SHP77 (cell line): ENCODE data around the gene PREP.
A peak's percentile ranks its signal among the peaks of the same experiment; 100 is the strongest.

Experiments
- DNase-seq, 2 experiments: peaks; one replicate each; lab custom pipeline; 2025; lab: John Stamatoyannopoulos, UW

Gene PREP

DNA sequence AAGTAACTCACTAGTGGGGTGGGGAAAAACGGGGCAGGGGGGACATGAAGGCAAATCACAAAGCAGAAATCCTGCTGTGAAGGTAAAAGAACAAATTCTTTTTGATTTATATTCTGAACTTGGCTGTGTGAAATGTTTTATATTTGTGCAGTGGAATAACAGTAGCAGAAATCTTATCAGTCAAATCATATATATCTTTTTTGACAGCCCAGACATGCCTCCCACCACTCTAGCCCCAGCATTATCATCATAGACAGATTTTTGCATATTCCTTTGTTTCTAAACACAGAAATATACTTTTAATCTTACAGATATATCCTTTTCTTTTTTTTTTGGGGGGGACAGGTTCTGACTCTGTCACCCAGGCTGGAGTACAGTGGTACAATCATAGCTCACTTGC is 97.4 kb downstream of the PREP start:
- no peak for DNase-seq

DNA sequence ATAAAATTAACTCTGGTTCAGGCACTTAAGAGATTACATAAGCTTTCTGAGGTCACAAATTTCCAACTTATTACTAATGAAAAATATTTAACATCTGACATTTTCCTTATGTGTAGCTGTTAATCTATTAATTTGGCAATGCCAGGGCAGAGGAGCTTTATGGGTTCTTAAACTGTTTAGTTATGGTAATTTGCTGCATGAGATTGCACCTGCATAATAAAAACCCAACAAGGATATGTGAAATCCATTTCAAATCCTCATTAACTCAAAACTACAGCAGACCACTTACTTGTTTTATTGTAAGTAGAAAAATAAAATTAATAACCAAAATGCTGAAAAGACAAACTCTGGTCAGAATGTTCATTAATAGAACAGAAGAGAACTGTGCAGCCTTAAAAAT is 98.1 kb downstream of the PREP start:
- no peak for DNase-seq

DNA sequence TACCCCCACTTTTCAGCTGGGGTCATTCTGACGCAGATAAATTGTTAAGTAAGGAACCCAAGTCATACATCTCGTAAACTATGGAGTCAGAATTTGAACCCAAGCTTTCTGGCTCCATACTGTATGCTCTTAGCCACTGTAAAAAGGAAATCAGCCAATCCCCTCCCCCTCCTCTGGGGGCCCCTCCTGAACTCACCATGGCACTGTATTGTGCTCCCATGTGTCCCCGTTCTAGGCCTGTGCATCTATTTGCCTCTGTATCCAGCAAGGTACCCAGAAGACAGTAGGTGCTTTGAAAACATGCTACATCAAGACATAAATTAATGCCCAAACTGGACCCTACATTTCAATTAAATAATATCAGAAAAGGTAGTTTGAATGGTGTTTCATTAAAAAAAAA is 98.5 kb downstream of the PREP start:
- DNase-seq, result no peak

DNA sequence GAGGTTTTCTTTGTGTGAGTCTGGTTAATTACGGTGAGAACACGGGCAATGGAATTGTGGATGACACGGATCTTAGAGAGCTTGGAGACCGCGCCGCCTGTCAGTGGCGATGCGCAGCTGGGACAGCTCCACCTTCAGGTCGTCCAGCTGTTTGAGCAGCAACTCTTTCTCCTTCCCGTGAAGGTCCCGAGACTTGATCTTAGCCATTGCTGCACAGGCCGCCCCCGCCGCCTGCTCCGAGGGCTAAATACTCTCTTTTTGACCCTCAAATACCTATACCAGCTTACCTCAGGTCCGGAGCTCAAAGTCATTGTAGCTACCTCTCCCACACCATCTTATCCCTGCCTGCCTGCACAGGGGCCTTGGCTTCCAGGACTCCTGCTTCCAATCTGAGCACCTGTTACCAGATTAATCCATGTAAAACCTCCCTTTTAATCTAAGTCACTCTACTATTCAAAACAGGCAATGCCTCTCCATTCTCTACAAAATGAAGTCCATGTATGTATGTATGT is 100.2 kb downstream of the PREP start:
- no peak for DNase-seq

DNA sequence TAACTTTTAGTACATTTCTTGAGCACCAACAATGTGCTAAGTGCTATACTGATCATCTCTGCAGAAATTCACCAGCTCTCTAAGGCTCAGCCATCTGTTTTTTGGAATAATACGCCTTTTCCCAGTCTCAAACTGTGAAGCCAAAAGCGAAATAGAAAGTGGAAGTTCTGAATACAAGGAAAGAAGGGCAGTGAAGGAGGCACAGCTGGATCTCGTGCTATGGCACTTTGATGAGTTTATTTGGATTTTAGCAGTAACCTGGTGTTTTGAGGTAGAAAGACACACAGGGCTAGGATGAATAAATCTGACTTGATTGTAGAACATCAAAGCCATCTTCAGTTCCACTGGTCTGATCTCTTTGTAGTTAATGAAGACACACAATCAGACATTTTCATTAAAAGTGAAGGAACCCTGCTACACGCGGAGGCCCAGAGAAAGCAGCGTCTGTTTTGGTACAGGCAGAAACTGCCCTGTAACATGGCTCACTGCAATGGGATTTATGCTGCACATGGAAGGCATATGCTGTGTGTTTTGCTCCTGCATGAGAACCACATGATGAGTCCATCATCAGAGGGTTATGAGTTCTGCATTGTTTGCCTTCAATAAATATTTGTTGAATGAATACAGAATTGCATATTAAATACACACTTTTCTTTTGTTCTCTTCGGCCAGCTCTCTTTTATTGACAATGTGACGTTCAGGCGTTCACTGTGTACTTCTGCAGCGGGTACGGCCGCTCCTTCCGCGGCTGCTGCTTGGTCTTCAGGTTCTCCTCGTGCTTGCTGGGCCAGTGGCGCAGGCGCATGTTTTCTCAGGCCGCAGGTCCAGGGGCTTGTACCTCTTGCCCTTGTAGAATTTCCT is 100.9 kb downstream of the PREP start:
- DNase-seq, result no peak

DNA sequence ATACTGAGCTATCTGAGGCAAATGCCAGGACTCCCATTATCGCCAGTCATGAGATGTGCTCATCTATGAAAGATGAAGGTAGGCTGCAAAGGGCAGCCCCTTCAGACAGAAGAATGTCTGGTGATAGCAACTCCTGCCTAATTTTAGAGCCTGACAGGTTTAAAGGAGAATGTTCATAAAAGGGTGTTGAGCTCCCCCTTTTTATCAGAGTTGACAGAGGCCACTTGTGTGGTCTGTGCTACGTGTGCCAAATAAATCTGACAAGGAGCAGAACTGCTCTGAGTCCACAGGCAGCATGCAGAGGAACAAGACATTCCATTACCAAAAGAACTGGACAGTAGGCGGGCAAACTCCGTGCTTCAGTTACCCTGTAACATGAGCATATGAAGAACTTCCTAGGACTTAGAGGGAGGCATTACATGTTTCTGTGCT is 101.8 kb downstream of the PREP start:
- no peak for DNase-seq

DNA sequence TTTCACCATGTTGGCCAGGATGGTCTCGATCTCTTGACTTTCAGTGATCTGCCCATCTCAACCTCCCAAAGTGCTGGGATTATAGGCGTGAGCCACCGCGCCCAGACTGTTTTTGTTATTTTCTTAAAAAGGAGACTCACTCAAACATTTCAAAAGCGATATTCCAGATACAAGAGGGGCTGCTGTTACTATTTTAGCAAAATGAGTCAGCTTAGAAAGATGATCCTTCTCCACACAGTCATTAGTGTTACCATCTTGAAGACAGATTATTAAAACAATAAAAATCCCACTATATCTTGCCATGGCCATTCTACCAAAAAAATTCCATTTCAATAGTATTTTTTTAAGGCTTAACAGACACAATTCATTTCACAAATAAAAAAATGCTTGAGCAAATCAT is 102.8 kb downstream of the PREP start:
- no peak for DNase-seq

DNA sequence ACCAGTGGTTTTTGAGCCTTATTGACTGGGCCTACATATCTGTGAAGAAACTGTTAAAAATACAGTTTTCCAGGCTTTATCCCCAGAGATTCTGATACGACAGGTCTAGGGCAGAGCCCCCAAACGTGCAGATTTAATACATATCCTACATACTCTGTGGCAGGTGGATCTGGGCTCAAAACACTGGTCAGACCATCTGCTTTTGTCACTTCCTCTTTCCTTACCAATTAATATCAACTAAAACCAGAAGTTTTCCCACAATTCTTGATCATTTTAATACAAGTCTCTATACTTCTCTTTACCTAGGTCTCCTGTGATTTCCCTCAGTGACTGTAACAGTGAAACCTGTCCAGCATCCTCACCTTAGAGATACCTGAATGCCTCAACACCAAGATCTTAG is 108.8 kb downstream of the PREP start:
- no peak for DNase-seq

DNA sequence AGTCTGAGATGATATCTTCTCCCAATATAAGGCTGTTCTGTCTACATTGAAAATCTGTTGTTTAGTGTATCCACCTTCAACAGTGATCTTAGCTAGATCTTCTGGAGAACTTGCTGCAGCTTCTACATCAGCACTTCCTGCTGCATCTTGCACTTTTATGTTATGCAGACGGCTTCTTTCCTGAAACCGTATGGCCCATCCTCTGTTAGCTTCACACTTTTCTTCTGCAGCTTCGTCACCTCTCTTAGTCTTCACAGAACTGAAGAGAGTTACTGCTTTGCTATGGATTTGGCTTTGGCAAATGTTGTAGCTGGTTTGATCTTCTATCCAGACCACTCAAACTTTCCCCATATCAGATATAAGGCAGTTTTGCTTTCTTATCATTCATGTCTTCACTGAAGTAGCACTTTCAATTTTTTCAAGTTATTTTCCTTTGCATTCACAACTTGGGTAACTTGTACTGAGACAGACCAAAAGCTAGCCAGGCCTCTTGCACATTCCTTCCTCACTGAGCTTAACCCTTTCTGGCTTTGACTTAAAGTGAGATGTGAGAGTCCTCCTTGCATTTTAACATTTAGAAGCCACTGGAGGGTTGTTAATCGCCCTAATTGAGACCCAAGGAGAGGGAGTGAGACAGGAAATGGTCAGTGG is 110.1 kb downstream of the PREP start:
- DNase-seq, result no peak

DNA sequence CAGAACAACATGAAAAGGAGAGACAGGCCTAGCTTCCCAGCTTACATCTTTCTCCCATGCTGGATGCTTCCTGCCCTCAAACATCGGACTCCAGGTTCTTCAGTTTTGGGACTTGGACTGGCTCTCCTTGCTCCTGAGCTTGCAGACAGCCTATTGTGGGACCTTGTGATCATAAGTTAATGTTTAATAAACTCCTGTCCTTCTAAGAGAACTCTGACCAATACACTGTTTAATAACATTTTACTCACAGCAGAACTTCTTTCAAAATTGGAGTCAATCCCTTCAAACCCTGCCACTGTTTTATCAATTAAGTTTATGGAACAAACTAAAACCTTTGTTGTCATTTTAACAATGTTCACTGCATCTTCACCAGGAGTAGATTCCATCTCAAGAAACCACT is 111.4 kb downstream of the PREP start:
- DNase-seq, result no peak

DNA sequence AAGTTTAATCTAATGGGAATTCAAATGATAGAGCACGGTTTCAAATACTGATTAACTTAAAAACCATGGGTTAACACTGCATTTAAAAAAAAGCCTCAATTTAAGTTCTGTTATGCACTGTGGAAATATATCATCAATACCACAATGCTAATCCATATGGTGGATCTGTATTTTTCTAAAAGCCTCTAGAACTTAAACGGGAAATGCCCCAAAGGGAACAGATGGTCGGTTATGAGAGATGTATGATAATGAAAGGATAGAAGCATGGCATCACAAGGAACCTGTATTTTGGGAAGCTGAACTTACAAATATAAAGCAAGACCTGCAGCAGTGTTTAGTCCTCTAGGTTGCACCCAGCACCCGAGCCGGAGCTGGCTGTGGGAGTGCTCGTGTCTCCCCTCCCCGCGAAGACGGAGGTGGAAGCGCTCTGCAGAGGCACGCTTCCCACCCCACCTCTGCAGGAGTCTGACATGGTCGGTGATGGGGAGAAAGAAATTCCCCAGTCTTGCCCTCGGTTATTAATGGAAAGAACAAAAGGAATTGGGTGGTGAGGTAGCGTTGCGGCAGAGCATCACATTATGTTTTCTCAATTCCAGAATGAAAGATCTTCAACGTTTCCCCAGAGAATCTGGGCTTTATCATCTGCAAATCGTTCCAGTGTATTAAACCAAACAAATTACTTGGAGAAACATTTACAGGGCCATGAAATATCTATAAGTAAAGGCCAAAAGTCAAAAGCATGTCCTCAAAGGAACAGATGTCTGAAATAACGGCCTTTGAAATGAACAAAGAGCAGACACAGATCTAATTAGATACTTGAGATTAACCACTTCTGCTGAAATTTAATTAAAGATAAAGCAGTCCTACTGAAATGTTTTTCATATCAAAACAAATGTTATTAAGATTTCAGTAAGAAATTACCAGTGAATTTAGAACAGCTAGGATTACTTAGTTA is 120.0 kb downstream of the PREP start:
- no peak for DNase-seq

DNA sequence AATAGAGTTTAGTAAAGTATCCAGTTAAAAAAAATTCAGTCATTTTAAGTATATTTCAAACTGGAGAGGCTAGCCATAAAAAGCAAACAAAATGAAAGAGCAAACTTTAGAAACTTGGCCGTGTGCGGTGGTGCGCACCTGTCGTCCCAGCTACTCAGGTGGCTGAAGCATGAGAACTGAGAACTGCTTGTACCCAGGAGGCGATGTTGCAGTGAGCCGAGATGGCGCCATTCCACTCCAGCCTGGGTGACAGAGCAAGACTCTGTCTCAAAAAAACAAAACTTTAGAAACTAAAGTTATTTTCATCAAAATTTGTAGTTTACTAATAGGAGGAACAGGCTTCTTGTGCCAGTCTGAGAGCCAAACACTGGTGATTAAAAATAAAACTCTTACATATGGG is 122.8 kb downstream of the PREP start:
- no peak for DNase-seq

DNA sequence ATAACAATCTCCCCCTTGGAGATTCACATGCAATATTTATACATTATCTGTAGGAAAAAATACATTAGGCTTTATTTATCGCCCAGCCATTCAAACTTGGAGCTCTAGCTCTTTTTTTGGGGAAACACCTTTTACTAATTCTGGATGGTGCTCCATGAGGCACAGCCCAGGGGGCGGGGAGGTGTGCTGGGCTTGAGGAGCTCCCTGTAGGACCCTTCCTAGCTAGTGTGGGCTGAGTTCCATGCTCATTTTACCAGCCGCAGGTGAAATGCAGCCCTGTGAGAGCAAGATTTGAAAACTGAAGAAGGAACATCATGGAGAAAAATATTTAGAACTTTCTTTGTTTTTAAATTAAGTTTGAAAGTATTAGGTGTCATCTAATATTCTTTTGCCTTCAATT is 123.4 kb downstream of the PREP start:
- DNase-seq, result no peak

DNA sequence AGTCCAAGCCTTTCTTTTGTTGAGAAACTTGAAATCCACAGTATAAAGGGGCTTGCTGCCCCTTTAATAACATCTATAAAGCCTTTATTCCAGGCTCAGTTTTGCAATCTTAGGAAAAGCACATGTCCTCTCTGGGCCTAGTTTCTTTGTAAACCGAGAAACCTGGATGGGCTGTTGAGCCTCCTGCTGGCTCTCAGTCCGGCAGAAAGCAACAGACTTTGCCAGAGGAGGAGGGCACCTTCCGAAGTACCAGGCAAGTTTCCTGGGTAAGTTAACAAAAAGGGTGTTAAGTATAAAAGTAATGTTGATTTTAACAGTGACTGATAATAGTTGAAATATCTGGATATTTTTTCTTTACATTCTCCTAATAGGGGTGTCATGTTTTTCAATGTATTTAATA is 124.1 kb downstream of the PREP start:
- DNase-seq, result no peak

DNA sequence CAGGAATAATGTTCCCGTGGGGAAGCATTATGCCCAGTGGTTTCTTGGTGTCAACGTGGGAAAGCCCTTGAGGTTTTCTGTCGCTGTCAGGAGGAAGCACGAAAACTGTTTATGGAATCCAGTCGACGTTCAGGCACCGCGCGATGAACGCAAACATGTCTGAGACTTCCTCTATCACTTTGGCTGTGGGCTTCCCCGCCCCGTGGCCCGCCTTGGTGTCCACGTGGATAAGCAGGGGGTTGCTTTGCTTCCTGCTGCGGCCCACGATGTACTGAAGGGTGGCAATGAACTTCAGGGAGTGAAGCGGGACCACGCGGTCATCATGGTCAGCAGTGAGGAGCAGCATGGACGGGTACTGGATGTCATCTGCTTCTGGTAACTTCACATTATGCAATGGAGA is 124.8 kb downstream of the PREP start:
- no peak for DNase-seq

DNA sequence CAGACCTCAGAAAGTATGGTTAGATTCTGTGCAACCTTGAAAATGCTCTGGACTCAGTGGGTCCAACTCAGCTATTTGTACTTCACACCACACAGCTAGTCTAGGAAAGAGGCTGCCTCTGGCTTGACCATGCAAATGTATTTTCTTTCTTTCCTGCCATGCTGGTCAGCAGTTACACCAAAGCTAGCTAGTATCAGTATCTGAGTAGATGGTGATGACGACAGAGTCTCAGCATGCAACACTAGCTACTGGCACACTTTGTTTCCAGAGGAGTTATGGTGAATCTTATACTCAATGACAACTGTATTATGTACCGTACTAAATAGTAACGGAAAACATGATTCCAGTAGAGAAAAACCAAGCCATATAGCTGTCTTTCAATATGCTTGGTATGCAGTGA is 126.5 kb downstream of the PREP start:
- DNase-seq, result no peak

DNA sequence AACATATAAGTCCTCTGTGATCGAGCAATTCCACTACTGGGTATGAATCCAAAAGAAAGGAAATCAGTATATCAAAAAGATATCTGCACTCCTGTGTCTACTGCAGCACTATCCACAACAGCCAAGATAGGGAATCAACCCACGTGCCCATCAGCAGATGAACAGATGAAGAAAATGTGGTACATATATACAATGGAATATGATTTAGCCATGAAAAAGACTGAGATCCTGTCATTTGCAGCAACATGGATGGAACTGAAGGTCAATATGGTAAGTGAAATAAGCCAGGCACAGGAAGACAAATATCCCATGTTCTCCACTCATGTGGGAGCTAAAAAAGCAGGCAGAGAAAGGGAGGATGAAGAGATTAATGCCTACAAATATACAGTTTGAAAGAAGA is 127.3 kb downstream of the PREP start:
- DNase-seq, result no peak

DNA sequence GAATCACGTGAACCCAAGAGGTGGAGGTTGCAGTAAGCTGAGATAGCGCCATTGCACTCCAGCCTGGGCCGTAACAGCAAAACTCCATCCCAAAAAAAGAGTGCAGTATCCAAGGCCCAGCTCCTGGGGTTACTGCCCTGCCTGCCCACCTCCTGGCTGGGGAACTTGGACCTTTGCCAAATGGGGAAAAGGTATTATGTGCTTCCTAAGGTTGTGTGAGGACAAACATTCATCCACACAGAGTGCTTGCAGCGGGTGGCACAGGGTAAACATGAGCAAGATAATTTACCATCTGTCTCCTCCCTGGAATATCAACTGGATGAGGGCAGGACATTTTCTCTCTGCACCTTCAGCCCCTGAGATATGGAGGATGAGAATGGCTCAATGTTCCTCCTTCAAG is 128.2 kb downstream of the PREP start:
- DNase-seq, result no peak

DNA sequence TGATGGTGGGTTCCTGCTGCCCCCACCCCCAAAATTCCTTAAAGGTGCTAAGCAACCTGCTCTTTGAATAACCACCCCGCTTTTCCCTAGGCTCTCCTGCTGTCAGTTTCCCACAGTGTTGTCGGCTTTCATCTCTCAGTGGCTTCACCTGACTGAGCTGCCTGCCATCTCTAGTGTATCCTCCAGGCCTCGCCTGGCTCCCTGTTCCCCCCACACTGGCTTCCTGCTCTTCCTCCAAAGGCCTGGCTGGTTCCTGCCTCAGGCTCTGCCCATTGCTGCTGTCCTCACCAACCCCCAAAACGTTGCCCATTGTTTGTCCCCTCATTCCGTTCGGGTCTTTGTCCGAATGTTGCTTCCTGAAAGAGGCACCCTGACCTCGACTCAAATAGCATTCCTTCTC is 129.3 kb downstream of the PREP start:
- no peak for DNase-seq

DNA sequence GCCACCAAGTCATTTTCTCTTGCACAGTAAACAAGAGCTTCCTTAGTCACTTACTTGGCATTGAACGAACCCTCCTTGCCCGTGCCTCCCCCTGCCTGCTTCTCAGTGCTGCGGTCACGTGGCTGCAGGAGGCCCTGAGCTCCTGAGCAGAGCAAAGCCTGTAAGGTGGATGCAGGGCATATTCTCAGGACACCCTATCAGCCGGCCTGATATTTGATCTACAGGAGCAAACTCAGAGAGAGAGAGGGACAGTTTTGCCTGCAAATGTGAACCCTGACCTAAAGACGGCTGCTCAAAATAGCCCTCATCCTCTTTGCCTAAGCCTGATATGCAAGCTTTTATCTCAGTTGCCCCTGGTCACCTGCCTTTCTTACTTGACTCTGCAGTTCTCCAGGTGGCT is 130.1 kb downstream of the PREP start:
- DNase-seq, result peak in 1 of 2 experiments; percentile 7

DNA sequence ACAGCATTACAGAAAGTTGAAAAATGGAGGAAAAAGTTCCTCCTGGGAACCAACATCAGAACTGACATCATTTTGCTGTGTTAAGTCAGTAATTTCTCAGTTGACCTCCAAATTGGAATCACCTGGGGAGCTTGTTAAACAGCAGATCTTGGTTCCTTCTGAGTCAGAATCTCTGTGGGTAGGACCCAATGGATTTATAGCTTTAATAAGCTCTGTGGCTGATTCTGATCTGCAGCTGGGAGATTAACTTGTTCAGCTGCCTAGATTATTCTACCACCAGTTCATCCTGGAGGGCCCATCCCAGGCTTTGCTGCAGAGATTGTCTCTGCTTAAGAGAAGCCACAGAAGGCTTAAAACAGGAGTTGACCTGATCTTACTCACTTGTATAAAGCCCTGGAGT is 132.4 kb downstream of the PREP start:
- no peak for DNase-seq

DNA sequence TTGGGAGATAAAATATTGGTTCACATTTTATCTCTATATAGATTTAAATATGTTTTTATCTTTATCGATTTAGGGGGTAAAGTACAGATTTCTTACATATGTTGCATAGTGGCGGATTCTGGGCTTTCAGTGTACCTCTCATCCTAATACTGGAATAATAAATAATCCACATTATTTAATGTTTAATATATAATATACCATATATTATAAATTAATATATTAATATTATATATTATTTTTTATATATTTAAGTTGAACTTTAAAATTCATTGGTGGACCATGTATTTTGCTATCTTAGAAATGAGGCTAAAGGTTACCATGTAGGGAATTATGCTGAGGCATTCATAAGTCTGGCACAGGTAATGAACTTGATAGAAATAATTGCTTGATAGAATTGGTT is 133.5 kb downstream of the PREP start:
- DNase-seq, result no peak
